Measurements from ENCODE around the gene PCGF1. TPM values are rescaled to one million over a fixed set of nuclear protein-coding genes. Genes with fewer than 3 reads are reported as not detected.

Gene PCGF1
- total and polyA plus RNA-seq, 2 of the 8 experiments (the other 6 are each of a cell fraction or from before 2014, with no cell fraction given) = 10.0 to 23.7 TPM

- TF ChIP-seq CTCF (IDR thresholded peaks at IDR 0.05; ENCODE audit: control extremely low read depth in 1 of 3, insufficient read depth in 1 of 3, low read depth in 1 of 3, low read length in 3 of 3) = peak; percentile 81 to 95 (median 89)
- TF ChIP-seq SP4 (IDR thresholded peaks at IDR 0.05; ENCODE audit: low read length) = 0 out of 2 replicates have a peak, but pooled peaks have one; percentile 63
- TF ChIP-seq USF2 (IDR thresholded peaks at IDR 0.05; ENCODE audit: low read length) = no peak
- no peak for TF ChIP-seq GTF2F1 (IDR thresholded peaks at IDR 0.05; ENCODE audit: borderline replicate concordance, low read depth, low read length)
- peak; percentile 74 for TF ChIP-seq TAF1 (IDR thresholded peaks at IDR 0.05; ENCODE audit: low read depth, low read length)
- no peak for TF ChIP-seq NRF1 (IDR thresholded peaks at IDR 0.05; ENCODE audit: low read depth, low read length)
- TF ChIP-seq POLR2A (IDR thresholded peaks at IDR 0.05; ENCODE audit: control extremely low read depth in 1 of 2, low read depth in 2 of 2, low read length in 2 of 2) = peak in 1 of 2 experiments; percentile 91; a peak in 2 of 3 replicates
- TF ChIP-seq YY1 (IDR thresholded peaks at IDR 0.05; ENCODE audit: low read depth, low read length) = peak; percentile 99
- TF ChIP-seq ASH2L (IDR thresholded peaks at IDR 0.05; ENCODE audit: low read length) = peak; percentile 84
- TF ChIP-seq SAP30 (IDR thresholded peaks at IDR 0.05; ENCODE audit: insufficient read depth, insufficient replicate concordance, low read length) = peak; percentile 34
- TF ChIP-seq CTBP2 (IDR thresholded peaks at IDR 0.05; ENCODE audit: borderline replicate concordance, insufficient read depth, insufficient read length, low read length) = no peak
- TF ChIP-seq PHF8 (conservative IDR thresholded peaks at IDR 0.05; ENCODE audit: low read depth, low read length) = peak; percentile 90
- peak; percentile 68 for TF ChIP-seq TBP (IDR thresholded peaks at IDR 0.05; ENCODE audit: low read depth, low read length)
- TF ChIP-seq NANOG (IDR thresholded peaks at IDR 0.05; ENCODE audit: insufficient read depth, low read depth, low read length, poor library complexity, severe bottlenecking) = peak; percentile 96
- TF ChIP-seq KDM4A (IDR thresholded peaks at IDR 0.05; ENCODE audit: low read depth, low read length, severe bottlenecking) = peak; percentile 11
- no peak for TF ChIP-seq CBX8 (IDR thresholded peaks at IDR 0.05; ENCODE audit: borderline replicate concordance, low read depth, low read length)
- TF ChIP-seq KDM5A (IDR thresholded peaks at IDR 0.05; ENCODE audit: low read length) = peak; percentile 94
- peak; percentile 44 for TF ChIP-seq SIX5 (IDR thresholded peaks at IDR 0.05; ENCODE audit: low read depth, low read length)
- no peak for TF ChIP-seq EZH2 (IDR thresholded peaks at IDR 0.05; ENCODE audit: low read depth, low read length, severe bottlenecking)
- peak; percentile 63 for TF ChIP-seq CHD2 (IDR thresholded peaks at IDR 0.05; ENCODE audit: low read length)
Measured at GRCh38 chr2:74482801-74483674, 24.5 kb downstream of the PCGF1 start, which contains the start of the genes CCDC142 and TTC31 (continued).
